ENCODE measurements around the gene TPST2. TPM values are rescaled to one million over a fixed set of nuclear protein-coding genes. Genes with fewer than 3 reads are reported as not detected.
A peak's percentile ranks its signal among the peaks of the same experiment; 100 is the strongest.

TPST2 gene
- total and polyA plus RNA-seq, 9 of the 15 experiments (the other 6 are each of a cell fraction or from before 2014, with no cell fraction given) = 14.2 to 123 (median 60.1) TPM

DNA sequence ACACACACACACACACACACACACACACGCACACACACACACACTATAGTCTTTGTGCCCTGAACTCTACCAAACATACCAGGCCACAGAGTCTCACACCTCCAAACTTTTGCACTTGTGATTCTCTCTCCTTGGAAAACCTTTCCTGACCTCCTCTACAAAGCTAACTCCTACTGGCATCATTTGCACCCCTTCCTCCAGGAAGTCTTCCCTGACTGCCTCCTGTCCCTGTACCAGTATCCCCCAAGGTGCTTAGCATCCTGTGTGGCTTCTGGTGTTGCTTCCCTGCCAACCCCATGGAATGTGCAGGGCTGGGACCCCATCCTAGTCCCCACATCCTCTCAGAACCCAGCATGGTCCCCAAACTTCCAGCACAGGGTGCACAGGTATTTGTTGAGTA is 8.9 kb downstream of the TPST2 start:
- Histone ChIP-seq H3K27me3 (ENCODE audit: control insufficient read depth in 2 of 2, insufficient read depth in 2 of 2, low read length in 2 of 2) (no peaks in the 10 kb centered on the region), H3K9me3 (replicated peaks; ENCODE audit: control insufficient read depth, insufficient read depth, low read depth, low read length) (no peaks in the 10 kb centered on the region), H3K79me2 (ENCODE audit: control insufficient read depth, insufficient read depth, low read length) (peaks cover 96% of the 10 kb centered on the region), H3K4me3 (no peak overlapping the region), H4K20me1 (replicated peaks; ENCODE audit: control insufficient read depth, insufficient read depth, low read length) (peaks cover 26% of the 10 kb centered on the region), H2AFZ (ENCODE audit: low read depth, low read length) (no peak overlapping the region), H3K9me1 (ENCODE audit: control insufficient read depth, insufficient read depth, low read length) (peaks cover 2% of the 10 kb centered on the region), H3K4me2 (ENCODE audit: insufficient read depth, low read length) (no peak overlapping the region), H3K9ac (ENCODE audit: insufficient read depth in 1 of 2, low read depth in 2 of 2, low read length in 2 of 2) (no peak overlapping the region; a peak in 1 of 4 replicates), H3K36me3 (ENCODE audit: control insufficient read depth, insufficient read depth, low read length) (peaks cover 79% of the 10 kb centered on the region), H3K4me1 (replicated peaks in 1 of 2; ENCODE audit: control insufficient read depth in 2 of 2, insufficient read depth in 2 of 2, low read length in 2 of 2) (peaks cover 2 to 14% of the 10 kb centered on the region in 2 experiments; a peak in 3 of 5 replicates), H3K27ac (ENCODE audit: extremely low read depth, low read depth, low read length) (no peak overlapping the region)
- WGBS (ENCODE audit: insufficient coverage, low coverage, missing lambda C conversion rate) = 67% methylated on average over 1 of the region's 1 CpG
- TF ChIP-seq, protein P1, sequence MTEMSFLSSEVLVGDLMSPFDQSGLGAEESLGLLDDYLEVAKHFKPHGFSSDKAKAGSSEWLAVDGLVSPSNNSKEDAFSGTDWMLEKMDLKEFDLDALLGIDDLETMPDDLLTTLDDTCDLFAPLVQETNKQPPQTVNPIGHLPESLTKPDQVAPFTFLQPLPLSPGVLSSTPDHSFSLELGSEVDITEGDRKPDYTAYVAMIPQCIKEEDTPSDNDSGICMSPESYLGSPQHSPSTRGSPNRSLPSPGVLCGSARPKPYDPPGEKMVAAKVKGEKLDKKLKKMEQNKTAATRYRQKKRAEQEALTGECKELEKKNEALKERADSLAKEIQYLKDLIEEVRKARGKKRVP (CRISPR knock-in tag; IDR thresholded peaks at IDR 0.05) = no peak
- TF ChIP-seq NCOR1 (IDR thresholded peaks at IDR 0.05) (no peak), ZNF830 (CRISPR knock-in tag; IDR thresholded peaks at IDR 0.05) (no peak), ZNF316 (IDR thresholded peaks at IDR 0.05) (no peak), NELFE (IDR thresholded peaks at IDR 0.05; ENCODE audit: insufficient read depth, insufficient read length) (no peak), PTRF (tag; IDR thresholded peaks at IDR 0.05) (no peak), ZFP36 (IDR thresholded peaks at IDR 0.05; ENCODE audit: low read depth, low read length, partially characterized antibody) (peak; percentile 94), KDM1A (IDR thresholded peaks at IDR 0.05) (0 out of 4 replicates have a peak, but pooled peaks have one; percentile 8 to 10), SAFB (IDR thresholded peaks at IDR 0.05; ENCODE audit: borderline replicate concordance, low read depth, low read length) (no peak)
- TF ChIP-seq, protein P2, sequence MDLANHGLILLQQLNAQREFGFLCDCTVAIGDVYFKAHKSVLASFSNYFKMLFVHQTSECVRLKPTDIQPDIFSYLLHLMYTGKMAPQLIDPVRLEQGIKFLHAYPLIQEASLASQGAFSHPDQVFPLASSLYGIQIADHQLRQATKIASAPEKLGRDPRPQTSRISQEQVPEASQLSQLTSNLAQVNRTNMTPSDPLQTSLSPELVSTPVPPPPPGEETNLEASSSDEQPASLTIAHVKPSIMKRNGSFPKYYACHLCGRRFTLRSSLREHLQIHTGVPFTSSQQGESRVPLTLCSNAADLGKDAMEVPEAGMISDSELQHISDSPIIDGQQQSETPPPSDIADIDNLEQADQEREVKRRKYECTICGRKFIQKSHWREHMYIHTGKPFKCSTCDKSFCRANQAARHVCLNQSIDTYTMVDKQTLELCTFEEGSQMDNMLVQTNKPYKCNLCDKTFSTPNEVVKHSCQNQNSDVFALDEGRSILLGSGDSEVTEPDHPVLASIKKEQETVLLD (IDR thresholded peaks at IDR 0.05) = no peak
- DNase-seq (ENCODE audit: extremely low read depth in 1 of 4, low spot score in 3 of 4) (no peak), ATAC-seq (no peak), FAIRE-seq (no peak)
- in situ Hi-C loops (cut with MboI) (no loop called here), intact Hi-C loops (cut with micrococcal nuclease) (loop anchor here (10.0 kb wide), 1 partner anchor 96 kb away; the partner anchor contains the start of genes HPS4 and SRRD)
- CTCF ChIA-PET (ENCODE audit: low intra/inter-chr PET ratio) = no interaction called here
- no TSS peak for BruUV-seq (replicated peaks)
- POLR2A ChIA-PET = no interaction called here
